ENCODE measurements around the gene BID. TPM values are rescaled to one million over a fixed set of nuclear protein-coding genes. Genes with fewer than 3 reads are reported as not detected.
A peak's percentile ranks its signal among the peaks of the same experiment; 100 is the strongest.
"Not testable (repeated sequence)": the region's sequence is repeated elsewhere in the genome, so short reads cannot be mapped to it uniquely, and the experiment has no call there.

BID gene
- total and polyA plus RNA-seq, 4 experiments from 2014 or later: 22.0 to 104 (median 47.7) TPM

DNA sequence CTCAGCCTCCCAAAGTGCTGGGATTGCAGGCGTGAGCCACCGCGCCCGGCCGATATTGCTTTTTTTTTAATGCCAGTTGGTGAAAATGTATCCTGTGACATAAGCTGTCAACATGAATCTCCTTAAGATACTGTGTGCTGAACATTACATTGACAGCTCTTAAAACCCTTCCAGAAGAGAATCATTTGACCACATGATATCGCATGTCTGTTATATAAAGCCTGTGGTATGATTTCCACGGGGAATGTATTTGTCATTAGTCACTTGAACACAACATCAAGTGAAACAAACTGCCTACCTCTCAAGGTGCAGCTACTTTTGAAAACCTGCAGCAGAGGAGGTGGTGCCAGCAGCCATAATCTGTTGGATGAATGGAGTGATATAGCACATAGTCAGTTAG lies 68.7 kb downstream of the BID start:
- Histone ChIP-seq H3K9me3 (ENCODE audit: control insufficient read depth in 1 of 2, low read length in 2 of 2) (no peaks in the 10 kb centered on the region), H3K4me1 (ENCODE audit: insufficient read depth, low read length) (peaks cover 11% of the 10 kb centered on the region), H3K27me3 (ENCODE audit: insufficient read depth, low read length) (no peaks in the 10 kb centered on the region), H3K27ac (ENCODE audit: low read depth, low read length) (no peak overlapping the region), H3K4me3 (ENCODE audit: low read length in 2 of 2) (no peak overlapping the region), H3K36me3 (ENCODE audit: insufficient read depth, low read length) (no peaks in the 10 kb centered on the region)
- no peaks in the 10 kb centered on the region for H3K9me3 Mint-ChIP-seq
- POLR2A ChIA-PET (ENCODE audit: partially characterized antibody): no interaction called here
- CTCF ChIA-PET (ENCODE audit: partially characterized antibody): no interaction called here
- DNase-seq: no peak
- peaks cover 20 to 30% of the 10 kb centered on the region in 2 donors for H3K36me3 Mint-ChIP-seq
- H3K4me1 Mint-ChIP-seq: peaks cover 9 to 19% (median 12%) of the 10 kb centered on the region in 4 donors
- peak overlapping the region in 5 of 8 donors; percentile 9 to 83 (median 25) for H3K4me3 Mint-ChIP-seq
- intact Hi-C loops (cut with micrococcal nuclease): no loop called here
- no peaks in the 10 kb centered on the region for H3K27me3 Mint-ChIP-seq
- peak overlapping the region in 5 of 7 donors; percentile 18 to 90 (median 47) for H3K27ac Mint-ChIP-seq

- ChIA-PET CTCF (ENCODE audit: partially characterized antibody) (no interaction called here), POLR2A (ENCODE audit: partially characterized antibody) (no interaction called here)
- Histone ChIP-seq H3K36me3 (ENCODE audit: insufficient read depth, low read length) (no peaks in the 10 kb centered on the region), H3K9me3 (ENCODE audit: control insufficient read depth in 1 of 2, low read length in 2 of 2) (no peaks in the 10 kb centered on the region), H3K27me3 (ENCODE audit: insufficient read depth, low read length) (no peaks in the 10 kb centered on the region), H3K27ac (ENCODE audit: low read depth, low read length) (no peak overlapping the region), H3K4me3 (ENCODE audit: low read length in 2 of 2) (no peak overlapping the region), H3K4me1 (ENCODE audit: insufficient read depth, low read length) (peaks cover 11% of the 10 kb centered on the region)
- Mint-ChIP-seq H3K4me1 (peaks cover 9 to 19% (median 13%) of the 10 kb centered on the region in 4 donors), H3K27me3 (no peaks in the 10 kb centered on the region), H3K36me3 (peaks cover 19 to 36% of the 10 kb centered on the region in 2 donors), H3K27ac (no peak overlapping the region), H3K4me3 (no peak overlapping the region), H3K9me3 (no peaks in the 10 kb centered on the region)
- intact Hi-C loops (cut with micrococcal nuclease): no loop called here
- DNase-seq: no peak
These were observed 70.5 kb downstream of the BID start for GRCh38 chr22:17703811-17704210.

DNA sequence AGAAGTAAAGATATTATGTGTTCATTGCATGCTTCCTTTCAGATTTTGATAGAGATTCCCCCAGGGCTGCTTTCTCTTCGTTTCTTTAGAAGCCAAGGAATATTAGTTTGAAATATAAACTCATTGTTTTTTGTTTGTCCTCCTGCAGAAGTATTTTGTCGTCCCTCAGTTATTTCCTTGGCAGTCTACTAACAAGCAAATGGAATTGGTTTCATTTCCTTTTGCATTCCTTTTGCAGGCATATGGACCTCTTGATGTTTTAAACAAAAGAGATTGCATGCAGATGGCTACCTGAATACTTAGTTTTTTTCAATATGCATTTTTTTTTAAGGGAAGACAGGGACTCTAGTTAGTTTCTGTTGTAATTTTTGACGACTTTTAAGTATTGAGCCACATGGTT lies 73.5 kb downstream of the BID start:
- no peaks in the 10 kb centered on the region for H3K27me3 ChIP-seq (ENCODE audit: insufficient read depth, low read length)
- H3K9me3 ChIP-seq (ENCODE audit: control insufficient read depth in 1 of 2, low read length in 2 of 2): no peaks in the 10 kb centered on the region
- ChIA-PET CTCF (ENCODE audit: partially characterized antibody) (no interaction called here), POLR2A (ENCODE audit: partially characterized antibody) (no interaction called here)
- intact Hi-C loops (cut with micrococcal nuclease): no loop called here
- H3K4me3 Mint-ChIP-seq: no peak overlapping the region
- no peak for DNase-seq
- H3K36me3 Mint-ChIP-seq: peaks cover 18 to 40% of the 10 kb centered on the region in 2 donors
- no peak overlapping the region for H3K27ac ChIP-seq (ENCODE audit: low read depth, low read length)
- H3K4me3 ChIP-seq (ENCODE audit: low read length in 2 of 2): no peak overlapping the region
- no peaks in the 10 kb centered on the region for H3K36me3 ChIP-seq (ENCODE audit: insufficient read depth, low read length)
- peaks cover 2% of the 10 kb centered on the region for H3K4me1 ChIP-seq (ENCODE audit: insufficient read depth, low read length)
- peaks cover 4 to 9% (median 5%) of the 10 kb centered on the region in 4 donors for H3K4me1 Mint-ChIP-seq
- peak overlapping the region in 1 of 7 donors; percentile 22 for H3K27ac Mint-ChIP-seq
- no peaks in the 10 kb centered on the region for H3K9me3 Mint-ChIP-seq
- no peaks in the 10 kb centered on the region for H3K27me3 Mint-ChIP-seq

- Histone ChIP-seq H3K9me3 (ENCODE audit: control insufficient read depth in 1 of 2, low read length in 2 of 2) (no peaks in the 10 kb centered on the region), H3K4me3 (ENCODE audit: low read length in 2 of 2) (no peak overlapping the region), H3K4me1 (ENCODE audit: insufficient read depth, low read length) (no peaks in the 10 kb centered on the region), H3K27me3 (ENCODE audit: insufficient read depth, low read length) (no peaks in the 10 kb centered on the region), H3K27ac (ENCODE audit: low read depth, low read length) (no peak overlapping the region), H3K36me3 (ENCODE audit: insufficient read depth, low read length) (no peaks in the 10 kb centered on the region)
- ChIA-PET POLR2A (ENCODE audit: partially characterized antibody) (no interaction called here), CTCF (ENCODE audit: partially characterized antibody) (interaction anchor here (1.1 kb wide), 1 partner anchor 42 kb away, joined by 3 read pairs; no protein-coding TSS in a partner anchor)
- peak overlapping the region in 1 of 7 donors; percentile 48 for H3K27ac Mint-ChIP-seq
- intact Hi-C loops (cut with micrococcal nuclease): no loop called here
- H3K4me3 Mint-ChIP-seq: no peak overlapping the region
- H3K27me3 Mint-ChIP-seq: no peaks in the 10 kb centered on the region
- peaks cover 2 to 6% (median 3%) of the 10 kb centered on the region in 4 donors for H3K4me1 Mint-ChIP-seq
- no peaks in the 10 kb centered on the region for H3K9me3 Mint-ChIP-seq
- peaks cover 19 to 39% of the 10 kb centered on the region in 2 donors for H3K36me3 Mint-ChIP-seq
- DNase-seq: no peak
These were observed 74.5 kb downstream of the BID start for GRCh38 chr22:17699696-17700340.

DNA sequence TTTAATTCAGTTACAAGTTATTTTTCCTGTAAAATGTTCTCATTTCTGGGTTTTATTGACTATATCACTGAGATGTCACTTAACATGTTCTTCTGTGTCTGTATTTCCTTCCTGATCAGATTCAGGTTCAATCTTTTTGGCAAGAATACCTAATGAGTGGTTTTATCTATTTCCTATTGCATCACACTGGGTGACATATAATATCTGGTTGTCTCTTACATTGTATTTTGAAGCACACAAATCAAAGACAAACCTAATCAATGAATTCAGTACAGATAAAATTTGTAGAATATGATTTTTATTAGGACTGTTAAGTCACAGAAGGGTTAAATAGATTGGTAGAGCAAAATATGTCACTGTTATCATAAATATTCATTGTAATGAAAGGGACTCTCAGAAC lies 75.3 kb downstream of the BID start:
- Mint-ChIP-seq H3K4me3 (no peak overlapping the region), H3K9me3 (no peaks in the 10 kb centered on the region), H3K36me3 (peaks cover 21 to 38% of the 10 kb centered on the region in 2 donors), H3K27me3 (no peaks in the 10 kb centered on the region), H3K4me1 (peaks cover 6% of the 10 kb centered on the region in 4 donors), H3K27ac (peak overlapping the region in 3 of 7 donors; percentile 9 to 67 (median 42))
- Histone ChIP-seq H3K27ac (ENCODE audit: low read depth, low read length) (no peak overlapping the region), H3K4me3 (ENCODE audit: low read length in 2 of 2) (no peak overlapping the region), H3K9me3 (ENCODE audit: control insufficient read depth in 1 of 2, low read length in 2 of 2) (no peaks in the 10 kb centered on the region), H3K4me1 (ENCODE audit: insufficient read depth, low read length) (no peaks in the 10 kb centered on the region), H3K36me3 (ENCODE audit: insufficient read depth, low read length) (no peaks in the 10 kb centered on the region), H3K27me3 (ENCODE audit: insufficient read depth, low read length) (no peaks in the 10 kb centered on the region)
- no peak for DNase-seq
- ChIA-PET CTCF (ENCODE audit: partially characterized antibody) (interaction anchor here (1.1 kb wide), 1 partner anchor 43 kb away, joined by 3 read pairs; no protein-coding TSS in a partner anchor), POLR2A (ENCODE audit: partially characterized antibody) (no interaction called here)
- intact Hi-C loops (cut with micrococcal nuclease): no loop called here

GRCh38 chr22:17698276-17698675 lies 76.0 kb downstream of the BID start:
- H3K4me1 Mint-ChIP-seq; DNase-seq; H3K9me3 ChIP-seq (ENCODE audit: control insufficient read depth in 1 of 2, low read length in 2 of 2); H3K27me3 ChIP-seq (ENCODE audit: insufficient read depth, low read length); H3K4me3 ChIP-seq (ENCODE audit: low read length in 2 of 2); H3K27ac ChIP-seq (ENCODE audit: low read depth, low read length); H3K4me3 Mint-ChIP-seq; H3K4me1 ChIP-seq (ENCODE audit: insufficient read depth, low read length); H3K36me3 ChIP-seq (ENCODE audit: insufficient read depth, low read length); POLR2A ChIA-PET (ENCODE audit: partially characterized antibody); H3K27ac Mint-ChIP-seq; H3K27me3 Mint-ChIP-seq; intact Hi-C loops (cut with micrococcal nuclease); H3K9me3 Mint-ChIP-seq: not testable (repeated sequence)
- CTCF ChIA-PET (ENCODE audit: partially characterized antibody): interaction anchor here (0.7 kb wide), 1 partner anchor 222 kb away, joined by 3 read pairs; no protein-coding TSS in a partner anchor
- H3K36me3 Mint-ChIP-seq: peaks cover 16 to 34% of the 10 kb centered on the region in 2 donors

- H3K27me3 Mint-ChIP-seq; H3K4me3 ChIP-seq (ENCODE audit: low read length in 2 of 2); H3K4me1 ChIP-seq (ENCODE audit: insufficient read depth, low read length); H3K4me1 Mint-ChIP-seq; H3K9me3 Mint-ChIP-seq; DNase-seq; H3K27ac Mint-ChIP-seq; H3K4me3 Mint-ChIP-seq; H3K9me3 ChIP-seq (ENCODE audit: control insufficient read depth in 1 of 2, low read length in 2 of 2); POLR2A ChIA-PET (ENCODE audit: partially characterized antibody); CTCF ChIA-PET (ENCODE audit: partially characterized antibody); H3K27ac ChIP-seq (ENCODE audit: low read depth, low read length); intact Hi-C loops (cut with micrococcal nuclease); H3K27me3 ChIP-seq (ENCODE audit: insufficient read depth, low read length); H3K36me3 ChIP-seq (ENCODE audit: insufficient read depth, low read length): not testable (repeated sequence)
- peaks cover 16 to 33% of the 10 kb centered on the region in 2 donors for H3K36me3 Mint-ChIP-seq
These were observed 77.1 kb downstream of the BID start for GRCh38 chr22:17697196-17697595.

Measured in CD4-positive, alpha-beta memory T cell (primary cell).